ENCODE results near the gene COX7A2. TPM values are rescaled to one million over a fixed set of nuclear protein-coding genes. Genes with fewer than 3 reads are reported as not detected.
A peak's percentile ranks its signal among the peaks of the same experiment; 100 is the strongest.

Gene COX7A2
- total RNA-seq, 2 experiments from 2014 or later, result 481 to 485 TPM

- ATAC-seq, result no peak
- Mint-ChIP-seq H3K4me3 (no peak overlapping the region), H3K27me3 (no peaks in the 10 kb centered on the region), H3K9me3 (no peaks in the 10 kb centered on the region), H3K4me1 (ENCODE audit: low read depth) (no peaks in the 10 kb centered on the region), H3K27ac (no peak overlapping the region), H3K36me3 (ENCODE audit: low read depth) (peaks cover 17% of the 10 kb centered on the region)
- intact Hi-C loops (cut with micrococcal nuclease), result no loop called here
- no peak for DNase-seq
- TF ChIP-seq CTCF (IDR thresholded peaks at IDR 0.05), result no peak
- ChIA-PET POLR2A (no interaction called here), CTCF (interaction anchor here (1.6 to 3.6 kb wide), 2 partner anchors 10 to 12 kb away, joined by 4 to 25 read pairs; no protein-coding TSS in a partner anchor)
Measured at GRCh38 chr6:75257343-75258087, 13.9 kb upstream of the COX7A2 start.

- DNase-seq, result no peak
- Mint-ChIP-seq H3K4me1 (ENCODE audit: low read depth) (no peaks in the 10 kb centered on the region), H3K27me3 (peaks cover 6% of the 10 kb centered on the region), H3K4me3 (no peak overlapping the region), H3K36me3 (ENCODE audit: low read depth) (peaks cover 3% of the 10 kb centered on the region), H3K9me3 (no peaks in the 10 kb centered on the region), H3K27ac (no peak overlapping the region)
- CTCF ChIA-PET, result interaction anchor here (1.0 kb wide), 1 partner anchor 16 kb away, joined by 3 read pairs; no protein-coding TSS in a partner anchor
- intact Hi-C loops (cut with micrococcal nuclease), result no loop called here
- no peak for ATAC-seq
- POLR2A ChIA-PET, result no interaction called here
- TF ChIP-seq CTCF (IDR thresholded peaks at IDR 0.05), result no peak
Measured at GRCh38 chr6:75250552-75250951, 7.0 kb upstream of the COX7A2 start.

- no peak for TF ChIP-seq CTCF (IDR thresholded peaks at IDR 0.05)
- ChIA-PET CTCF (interaction anchor here (1.3 kb wide), 1 partner anchor 12 kb away, joined by 4 read pairs; no protein-coding TSS in a partner anchor), POLR2A (interaction anchor here (0.9 kb wide), 1 partner anchor 20 kb away, joined by 4 read pairs; no protein-coding TSS in a partner anchor)
- H3K36me3 Mint-ChIP-seq (ENCODE audit: low read depth), result peaks cover 3% of the 10 kb centered on the region
- H3K9me3 Mint-ChIP-seq, result no peaks in the 10 kb centered on the region
- peaks cover 8% of the 10 kb centered on the region for H3K27me3 Mint-ChIP-seq
- ATAC-seq (no peak), DNase-seq (no peak)
- peaks cover 1% of the 10 kb centered on the region for H3K4me1 Mint-ChIP-seq (ENCODE audit: low read depth)
- intact Hi-C loops (cut with micrococcal nuclease), result no loop called here
- no peak overlapping the region for H3K4me3 Mint-ChIP-seq
- H3K27ac Mint-ChIP-seq, result no peak overlapping the region
Measured at GRCh38 chr6:75249837-75250236, 6.2 kb upstream of the COX7A2 start.

- DNase-seq, result no peak
- Mint-ChIP-seq H3K27ac (no peak overlapping the region), H3K36me3 (ENCODE audit: low read depth) (peaks cover 10% of the 10 kb centered on the region), H3K4me1 (ENCODE audit: low read depth) (peaks cover 13% of the 10 kb centered on the region), H3K9me3 (no peaks in the 10 kb centered on the region), H3K4me3 (no peak overlapping the region), H3K27me3 (peaks cover 8% of the 10 kb centered on the region)
- no peak for ATAC-seq
- ChIA-PET CTCF (no interaction called here), POLR2A (no interaction called here)
- no peak for TF ChIP-seq CTCF (IDR thresholded peaks at IDR 0.05)
- intact Hi-C loops (cut with micrococcal nuclease), result no loop called here
Measured at GRCh38 chr6:75246386-75246785, 2.8 kb upstream of the COX7A2 start.

- ChIA-PET CTCF (interaction anchor here (0.7 to 2.9 kb wide), 9 partner anchors 9 to 283 kb away, joined by 3 to 12 read pairs (median 6); no protein-coding TSS in a partner anchor), POLR2A (interaction anchor here (0.7 to 3.1 kb wide), 10 partner anchors 9 to 1549 kb away, joined by 3 to 22 read pairs (median 3); partner anchors contain the start of genes FILIP1, SENP6 and TMEM30A)
- Mint-ChIP-seq H3K9me3 (no peaks in the 10 kb centered on the region), H3K4me1 (ENCODE audit: low read depth) (peaks cover 26% of the 10 kb centered on the region), H3K27me3 (peaks cover 8% of the 10 kb centered on the region), H3K27ac (peak overlapping the region; percentile 99), H3K36me3 (ENCODE audit: low read depth) (peaks cover 26% of the 10 kb centered on the region), H3K4me3 (peak overlapping the region; percentile 99)
- intact Hi-C loops (cut with micrococcal nuclease), result no loop called here
- DNase-seq (no peak), ATAC-seq (no peak)
- TF ChIP-seq CTCF (IDR thresholded peaks at IDR 0.05), result no peak
Measured at GRCh38 chr6:75244063-75244584, 523 bp upstream of the COX7A2 start.
